NCI-H128 (cell line): ENCODE measurements around the gene TNRC6A.

ENCODE experiments used
- DNase-seq: peaks from one replicate; lab custom pipeline; 2025; ENCODE audit not compliant: unreplicated experiment; lab: John Stamatoyannopoulos, UW

The TNRC6A gene

DNA sequence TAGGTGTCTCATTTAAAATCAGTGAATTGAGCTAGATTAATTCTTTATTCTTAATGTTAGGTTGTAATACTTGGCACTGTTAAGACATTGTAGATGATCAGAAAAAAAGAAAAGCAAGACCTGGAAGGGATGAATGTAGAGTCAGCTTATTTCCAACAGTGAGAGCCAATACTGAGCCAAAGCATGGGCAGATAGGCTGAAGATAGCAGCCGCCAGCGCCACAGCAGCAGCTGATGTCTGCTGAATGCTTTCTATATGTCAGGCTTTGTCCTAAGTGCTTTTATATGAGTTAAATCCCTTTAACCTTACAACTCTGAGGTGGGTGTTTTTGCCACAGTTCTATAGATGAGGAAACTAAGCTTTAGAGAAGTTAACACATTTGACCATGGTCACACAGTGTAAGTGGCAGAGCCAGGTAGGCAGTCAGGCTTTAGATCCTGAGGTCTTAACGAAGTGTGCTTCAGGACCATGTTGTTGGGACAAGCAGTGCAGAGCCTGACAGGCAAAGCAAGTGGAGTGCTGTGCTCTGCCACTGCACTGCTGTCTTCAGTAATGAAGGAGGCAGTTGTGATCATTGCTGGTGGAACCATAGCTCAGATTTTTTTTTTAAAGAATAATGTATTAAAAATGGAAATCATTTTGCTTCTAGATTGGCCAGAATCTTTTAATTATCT is 25.9 kb downstream of the TNRC6A start:
- DNase-seq, result no peak

DNA sequence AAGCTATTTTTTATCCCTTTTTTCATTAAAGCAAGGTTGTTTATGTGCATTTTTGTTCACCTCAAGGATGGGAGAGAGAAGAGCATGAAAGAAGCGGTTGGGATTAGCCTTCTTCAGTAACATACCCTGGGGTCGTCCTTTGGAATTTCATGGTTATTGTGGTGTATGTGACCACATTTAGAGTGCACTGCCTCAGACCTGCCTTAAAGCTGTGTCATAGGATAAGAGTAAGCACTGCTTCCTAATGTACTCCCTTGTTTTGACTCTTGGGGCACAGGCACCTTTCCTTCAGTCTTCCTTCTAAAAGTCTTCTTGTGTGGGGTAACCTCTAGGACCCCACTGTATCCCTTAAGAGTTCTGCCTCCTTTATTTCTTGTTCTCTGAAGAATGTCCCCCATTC is 28.9 kb downstream of the TNRC6A start:
- DNase-seq, result no peak

DNA sequence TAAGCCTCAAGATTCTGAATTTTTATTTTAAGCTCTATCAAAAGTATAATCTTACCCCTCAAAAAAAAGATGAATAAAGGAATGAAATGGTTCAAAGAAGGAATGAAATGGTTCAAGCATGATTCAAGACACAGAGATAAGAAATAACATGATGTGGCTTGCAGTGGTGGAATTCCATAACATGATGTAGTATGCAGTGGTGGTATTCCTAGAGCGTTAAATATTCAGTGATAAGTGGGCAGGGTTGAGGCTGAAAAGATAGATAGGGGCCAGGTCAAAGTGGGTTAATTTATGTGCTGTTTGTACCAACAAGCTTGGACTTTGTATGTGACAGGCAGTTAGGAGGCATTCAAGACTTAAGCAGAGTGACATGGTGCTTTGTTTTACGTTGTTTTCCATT is 29.6 kb downstream of the TNRC6A start:
- DNase-seq, result no peak

DNA sequence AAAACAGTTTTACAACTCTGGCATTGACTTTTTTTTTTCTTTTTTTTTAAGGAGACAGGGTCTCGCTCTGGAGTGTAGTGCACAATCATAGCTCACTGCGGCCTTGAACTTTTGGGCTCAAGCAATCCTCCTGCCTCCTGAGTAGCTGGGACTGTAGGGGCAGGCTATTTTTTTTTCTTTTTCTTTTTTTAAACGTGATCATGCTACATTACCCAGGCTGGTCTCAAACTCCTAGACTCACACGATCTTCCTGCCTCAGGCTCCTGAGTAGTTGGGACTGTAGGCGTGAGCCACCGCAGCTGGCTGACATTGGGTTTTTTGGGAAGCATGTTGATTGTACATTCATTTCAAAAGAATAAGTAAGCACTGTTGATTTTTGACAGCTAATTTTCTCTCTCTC is 32.1 kb downstream of the TNRC6A start:
- DNase-seq, result no peak

DNA sequence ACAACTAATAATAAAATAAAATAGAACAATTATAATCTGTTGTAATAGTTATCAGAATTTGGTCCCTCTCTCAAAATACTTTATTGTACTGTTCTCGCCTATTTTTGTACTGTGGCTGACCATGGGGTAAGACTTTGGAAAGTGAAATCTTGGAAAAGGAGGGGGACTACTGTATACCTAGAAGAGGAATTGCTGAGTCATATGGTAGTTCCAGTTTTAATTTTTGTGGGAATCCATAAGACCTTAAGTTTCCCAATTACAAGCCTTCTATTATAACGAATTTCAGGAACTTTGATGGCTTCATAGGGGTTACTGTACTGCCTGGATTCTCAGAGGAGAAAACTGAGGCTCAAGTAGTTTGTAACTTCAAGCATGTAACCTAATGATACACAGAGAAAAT is 35.5 kb downstream of the TNRC6A start:
- DNase-seq, result no peak

DNA sequence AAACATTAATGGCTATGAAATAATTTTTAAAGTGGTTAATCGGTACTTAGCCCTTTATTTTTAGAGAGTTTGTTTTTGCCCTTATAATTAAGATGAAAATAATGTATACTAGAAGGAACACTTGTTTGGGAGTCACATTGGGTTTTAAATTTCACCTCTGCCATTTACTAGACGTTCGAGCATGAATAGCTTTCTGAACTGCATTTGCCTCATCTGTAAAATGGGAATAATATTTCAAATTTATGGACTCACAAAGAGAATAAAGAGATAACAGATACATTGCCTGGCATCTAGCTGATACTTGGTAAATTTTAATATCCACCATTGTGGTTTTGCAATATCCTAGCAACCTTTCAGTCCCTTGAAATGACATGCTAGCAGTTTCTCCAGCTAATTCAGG is 36.6 kb downstream of the TNRC6A start:
- no peak for DNase-seq

DNA sequence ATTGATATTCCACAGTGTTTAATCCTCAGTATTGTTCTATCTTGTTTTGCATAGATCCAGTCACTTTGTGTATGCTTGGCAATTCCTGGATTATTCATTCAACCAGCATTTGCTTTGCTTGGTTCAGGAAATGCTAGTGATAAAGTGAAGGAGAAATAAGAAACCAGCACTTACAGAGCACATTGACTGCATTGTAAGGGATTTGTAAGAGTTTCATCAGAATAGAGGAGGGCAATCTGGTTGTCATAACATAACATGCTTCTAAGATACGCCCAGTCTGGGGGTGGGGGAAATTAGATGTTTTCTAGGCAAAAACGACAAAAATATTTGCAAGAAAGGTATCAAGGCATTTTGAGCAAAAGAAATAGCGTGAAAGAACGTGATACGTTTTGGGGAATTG is 40.4 kb downstream of the TNRC6A start:
- DNase-seq, result no peak

DNA sequence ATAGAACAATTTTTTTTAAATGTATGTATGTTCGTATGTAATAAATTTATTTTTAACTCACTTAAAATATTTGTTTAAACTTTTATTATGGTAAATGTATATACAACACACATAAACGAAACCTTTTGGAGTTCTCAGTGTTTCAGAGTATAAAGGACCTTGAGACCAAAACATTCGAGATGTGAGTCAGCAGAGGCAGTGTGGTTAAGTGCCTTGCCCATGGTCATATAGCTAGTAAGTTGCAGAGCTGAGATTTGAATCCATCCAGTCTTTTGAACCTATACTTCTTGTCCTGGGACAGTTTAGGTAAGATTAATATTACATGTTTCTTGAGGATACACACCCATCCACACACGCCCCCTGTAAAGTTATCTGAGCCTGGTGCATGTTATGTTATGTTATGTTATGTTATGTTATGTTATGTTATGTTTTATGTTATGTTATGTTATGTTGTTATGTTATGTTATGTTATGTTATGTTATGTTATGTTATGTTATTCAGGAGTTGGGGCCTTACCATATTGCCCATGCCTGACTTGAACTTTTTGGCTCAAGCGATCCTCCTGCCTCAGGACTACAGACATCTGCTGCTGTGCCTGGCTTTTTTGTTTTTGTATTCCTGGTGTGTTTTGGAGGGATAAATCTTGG is 41.8 kb downstream of the TNRC6A start:
- DNase-seq, result no peak

DNA sequence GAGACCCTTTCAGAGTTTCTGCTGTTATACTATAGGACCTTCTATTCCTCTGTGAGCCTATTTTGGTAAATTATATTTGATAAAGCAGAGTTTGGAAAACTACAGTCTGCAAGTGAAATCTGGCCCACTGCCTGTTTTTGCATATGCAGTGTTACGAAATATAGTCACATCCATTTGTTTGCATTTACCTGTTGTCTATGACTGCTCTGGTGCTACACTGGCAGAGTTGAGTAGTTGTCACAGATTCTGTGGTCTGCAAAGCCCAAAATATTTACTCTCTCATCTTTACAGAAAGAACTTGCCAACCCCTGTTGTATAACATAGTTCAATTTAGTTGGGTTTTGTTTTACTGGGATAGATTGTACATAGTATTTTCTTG is 42.3 kb downstream of the TNRC6A start:
- DNase-seq, result no peak

DNA sequence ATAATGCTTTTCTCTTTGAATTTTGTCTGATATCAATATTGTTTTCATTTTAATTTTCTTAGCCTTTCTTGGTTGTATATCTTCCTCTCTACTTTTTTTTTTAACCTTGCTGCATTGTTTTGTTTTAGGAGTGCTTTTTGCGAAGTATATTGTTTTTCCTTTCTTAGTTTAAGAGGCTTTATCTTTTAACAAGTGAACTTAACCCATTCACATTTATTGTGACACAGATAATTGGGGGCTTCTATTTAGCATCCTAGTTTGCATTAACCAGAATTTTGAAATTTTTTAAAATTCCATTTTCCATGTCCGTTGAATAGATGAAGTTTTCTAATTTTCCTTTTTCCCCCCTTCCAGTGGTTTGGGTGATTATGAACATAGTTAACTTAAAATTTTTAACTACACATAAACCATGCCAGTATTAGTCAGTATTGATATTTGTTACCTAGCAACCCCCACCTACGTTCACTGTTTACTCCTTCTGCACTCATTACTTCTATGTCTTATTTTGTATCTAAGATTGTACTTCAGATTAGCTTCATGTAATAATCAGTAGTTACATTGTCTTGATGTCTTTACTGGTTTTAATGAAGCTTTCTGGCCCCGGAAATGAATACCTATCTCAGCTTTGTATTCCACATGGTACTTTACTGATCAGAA is 44.4 kb downstream of the TNRC6A start:
- no peak for DNase-seq

DNA sequence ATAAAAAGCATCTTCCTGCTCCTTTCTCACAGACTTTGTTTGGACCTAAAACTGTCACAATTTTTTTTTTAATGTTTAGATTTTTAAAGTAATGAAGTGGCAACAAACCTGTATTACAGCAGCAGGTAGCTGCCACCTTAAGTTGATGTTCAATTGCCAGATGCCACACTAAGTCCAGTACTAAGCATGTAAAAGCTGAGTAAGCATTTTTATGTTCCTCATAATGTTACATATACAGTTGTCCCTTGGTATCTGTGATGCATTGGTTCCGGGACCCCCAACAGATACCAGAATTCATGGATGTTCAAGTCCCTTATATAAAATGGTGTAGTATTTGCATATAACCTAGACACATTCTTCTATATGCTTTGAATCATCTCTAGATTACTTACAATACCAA is 45.1 kb downstream of the TNRC6A start:
- no peak for DNase-seq

DNA sequence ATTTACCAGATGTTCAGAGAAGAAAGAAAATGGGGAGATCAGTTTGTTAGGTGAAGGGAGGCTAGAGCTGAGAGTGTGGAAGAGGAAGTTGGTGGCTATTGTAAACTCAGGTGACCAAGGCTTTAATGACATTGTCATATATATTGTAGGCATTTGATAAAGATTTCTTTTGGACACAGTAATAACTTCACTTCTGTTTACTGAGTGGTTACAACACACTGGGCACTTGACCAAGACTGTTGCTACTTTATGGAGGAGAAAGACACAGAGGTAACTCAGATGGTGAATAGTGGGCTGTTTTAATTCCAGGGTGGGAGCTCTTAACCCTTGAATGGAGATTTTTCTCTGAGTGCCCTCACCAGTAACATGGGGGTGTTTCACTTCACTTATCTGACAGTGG is 46.0 kb downstream of the TNRC6A start:
- DNase-seq, result no peak

DNA sequence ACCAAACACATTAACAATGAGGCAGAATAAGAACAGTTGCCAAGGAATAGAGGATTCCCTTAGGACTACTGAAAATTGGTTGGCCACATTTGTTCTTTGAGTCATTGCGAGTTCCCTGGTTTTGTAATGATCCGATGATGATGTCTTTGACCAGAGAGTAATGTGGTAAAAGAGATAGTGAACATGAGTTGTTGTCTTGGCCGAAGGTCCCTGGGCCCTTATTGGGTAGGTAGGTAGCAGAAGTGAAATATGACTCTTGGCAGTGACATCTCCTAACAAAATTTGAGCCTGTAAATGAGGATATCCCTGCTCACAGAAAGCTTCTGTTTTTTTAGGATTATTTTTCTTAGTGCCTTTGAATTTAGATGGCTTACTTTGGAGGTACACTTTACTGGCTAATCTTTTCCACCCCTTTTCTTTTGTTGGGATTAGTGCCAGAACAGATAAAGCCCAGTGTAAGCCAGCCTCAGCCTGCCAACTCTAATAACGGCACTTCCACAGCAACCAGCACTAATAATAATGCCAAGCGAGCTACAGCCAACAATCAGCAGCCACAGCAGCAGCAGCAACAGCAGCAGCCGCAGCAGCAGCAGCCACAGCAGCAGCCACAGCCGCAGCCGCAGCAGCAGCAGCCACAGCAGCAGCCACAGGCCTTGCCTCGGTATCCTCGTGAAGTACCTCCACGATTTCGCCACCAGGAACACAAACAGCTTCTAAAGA is 47.2 kb downstream of the TNRC6A start:
- no peak for DNase-seq

DNA sequence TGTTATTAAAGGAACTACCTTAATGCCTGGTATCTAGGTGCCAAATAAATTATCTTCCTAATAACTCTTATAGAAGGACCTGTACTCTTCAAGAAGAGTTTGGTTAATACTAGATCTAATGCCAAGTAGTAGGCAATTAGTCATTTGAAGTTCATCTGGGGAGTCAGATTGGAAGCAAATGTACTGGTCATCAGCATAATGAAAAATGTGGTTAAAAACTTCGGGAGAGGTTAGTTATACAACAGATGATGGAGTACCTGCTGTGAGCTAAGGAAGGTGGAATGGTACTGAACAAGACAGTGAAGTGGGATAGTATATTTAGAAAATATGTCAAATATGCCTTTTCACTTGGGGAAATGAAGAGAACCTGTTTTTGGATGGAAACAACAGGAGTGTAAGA is 49.2 kb downstream of the TNRC6A start:
- DNase-seq, result no peak

DNA sequence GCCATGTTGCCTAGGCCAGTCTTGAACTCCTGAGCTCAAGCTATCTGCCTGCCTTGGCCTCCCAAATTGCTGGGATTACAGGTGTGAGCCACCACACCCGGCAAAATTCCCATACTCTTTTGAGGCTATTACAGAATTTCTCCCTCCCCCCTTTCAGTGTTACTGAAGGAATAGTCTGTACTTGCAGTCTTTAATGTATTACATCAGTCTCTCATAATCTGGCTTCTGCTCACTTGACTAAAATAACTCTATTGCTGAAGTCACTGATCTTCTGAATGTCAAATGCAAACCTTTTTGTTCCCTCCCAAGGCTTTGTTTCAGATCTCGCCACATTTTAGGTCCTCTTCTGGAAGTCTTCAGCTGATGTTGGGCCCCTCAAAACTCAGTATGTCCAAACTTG is 51.8 kb downstream of the TNRC6A start:
- no peak for DNase-seq

DNA sequence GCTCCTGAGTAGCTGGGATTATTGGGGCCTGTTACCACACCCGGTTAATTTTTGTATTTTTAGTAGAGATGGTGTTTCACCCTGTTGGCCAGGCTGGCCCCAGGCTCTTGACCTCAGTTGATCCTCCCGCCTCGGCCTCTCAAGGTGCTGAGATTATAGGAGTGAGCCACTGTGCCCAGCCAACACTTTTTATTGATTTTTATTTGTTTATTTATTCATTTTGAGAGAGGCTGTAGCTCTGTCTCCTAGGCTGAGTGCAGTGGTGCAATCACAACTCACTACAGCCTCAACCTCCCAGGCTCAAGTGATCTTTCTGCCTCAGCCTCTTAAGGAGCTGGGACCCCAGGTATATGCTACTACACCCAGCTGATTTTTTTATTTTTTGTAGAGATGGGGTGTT is 54.7 kb downstream of the TNRC6A start:
- DNase-seq, result no peak

DNA sequence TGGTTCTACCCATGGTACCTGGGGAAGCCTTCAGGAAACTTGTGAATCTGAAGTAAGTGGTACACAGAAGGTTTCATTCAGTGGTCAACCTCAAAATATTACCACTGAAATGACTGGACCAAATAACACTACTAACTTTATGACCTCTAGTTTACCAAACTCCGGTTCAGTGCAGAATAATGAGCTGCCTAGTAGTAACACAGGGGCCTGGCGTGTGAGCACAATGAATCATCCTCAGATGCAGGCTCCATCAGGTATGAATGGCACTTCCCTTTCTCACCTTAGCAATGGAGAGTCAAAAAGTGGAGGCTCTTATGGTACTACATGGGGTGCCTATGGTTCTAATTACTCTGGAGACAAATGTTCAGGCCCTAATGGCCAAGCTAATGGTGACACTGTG is 60.4 kb downstream of the TNRC6A start:
- DNase-seq, result no peak

DNA sequence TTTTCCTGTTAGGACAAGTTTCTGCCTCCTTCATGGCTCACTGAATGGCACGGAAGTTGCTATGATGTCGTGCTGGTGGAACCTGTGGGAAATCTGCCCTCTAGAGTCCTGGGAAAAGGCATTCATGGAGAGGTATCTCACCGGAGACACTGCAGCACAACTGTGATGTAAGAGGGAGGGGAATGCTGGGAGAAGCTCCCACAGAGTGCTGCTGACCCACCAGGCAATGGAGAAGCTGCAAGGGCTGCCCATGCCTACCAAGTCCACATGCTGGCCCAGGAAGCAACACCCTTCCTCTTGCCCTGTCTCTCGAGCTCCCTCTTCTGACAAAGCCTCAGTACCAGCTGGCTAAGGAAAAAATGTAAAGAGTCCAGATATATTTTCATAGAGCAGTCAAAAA is 71.1 kb downstream of the TNRC6A start:
- DNase-seq, result no peak

DNA sequence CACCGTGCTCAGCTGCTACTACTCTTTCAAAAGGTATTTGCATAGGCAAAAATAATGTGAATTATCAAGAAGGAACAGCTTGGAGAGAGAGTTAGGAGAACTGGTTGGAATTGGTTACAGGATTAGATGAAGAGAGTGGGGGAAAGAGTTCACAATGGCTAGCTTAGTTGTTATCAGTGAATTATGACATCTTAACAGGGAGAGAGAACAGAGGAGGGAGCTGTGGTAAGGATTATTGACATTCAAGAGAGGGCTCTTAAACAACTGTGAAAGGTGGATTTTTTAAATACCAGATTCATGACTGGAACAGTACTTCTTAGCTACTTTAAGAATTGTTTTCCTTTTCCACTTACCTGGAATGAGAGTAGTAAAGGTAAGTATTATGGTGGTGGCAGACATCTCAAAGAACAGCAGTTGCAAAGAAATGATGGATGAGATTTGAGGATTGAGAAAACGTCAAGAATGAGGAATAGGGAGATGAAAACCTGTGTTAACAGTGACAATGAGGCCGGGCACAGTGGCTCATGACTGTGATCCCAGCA is 72.4 kb downstream of the TNRC6A start:
- no peak for DNase-seq

DNA sequence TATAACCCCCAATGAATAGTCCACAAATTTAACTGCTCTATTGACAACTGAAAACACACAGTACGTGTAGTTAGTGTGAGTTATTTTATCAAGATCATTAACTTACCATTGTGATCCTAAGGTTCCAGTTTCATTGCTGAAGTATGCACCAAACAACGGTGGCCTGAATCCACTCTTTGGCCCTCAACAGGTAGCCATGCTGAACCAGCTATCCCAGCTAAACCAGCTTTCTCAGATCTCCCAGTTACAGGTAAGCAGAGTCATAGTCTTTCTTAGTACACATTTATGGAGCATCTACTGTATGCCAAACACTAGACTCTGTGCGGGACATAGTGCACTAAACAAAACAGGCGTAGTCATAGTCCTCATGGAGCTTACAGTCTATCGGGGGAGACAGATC is 76.0 kb downstream of the TNRC6A start:
- no peak for DNase-seq

DNA sequence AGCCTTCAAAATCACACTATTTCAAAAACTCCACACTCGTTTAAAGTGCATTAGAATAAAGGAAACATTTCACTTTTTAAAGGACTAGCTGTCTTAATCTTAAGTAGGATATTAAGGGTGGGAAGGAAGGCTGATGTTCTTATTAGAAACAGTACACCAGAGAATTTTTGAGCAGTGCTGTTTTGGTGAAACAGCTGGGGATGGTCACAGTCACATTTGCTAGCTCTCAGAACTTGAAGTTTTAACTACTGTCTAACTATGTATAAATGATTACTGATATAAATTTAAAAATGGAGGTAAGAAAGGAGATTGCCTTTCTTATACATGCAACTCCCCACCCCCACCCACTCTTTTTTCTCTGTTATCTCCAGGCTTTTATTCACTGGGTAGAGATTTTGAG is 77.8 kb downstream of the TNRC6A start:
- DNase-seq, result no peak
